OCI-LY3 (cell line): Measurements from ENCODE around the gene EIF3L.

ENCODE experiments used
- H2AFZ ChIP-seq: fragments of 200-600, 300-600 bp; shearing (Covaris generic); 2 replicates; pipeline ENCODE4 v1.6.0; 2014; ENCODE audit warnings: antibody characterized with exemption, low read depth, low read length
- H3K27ac ChIP-seq: fragments of 200-600, 300-600 bp; sonication (generic); 2 replicates; pipeline ENCODE4 v1.5.1; 2014; ENCODE audit warnings: mild to moderate bottlenecking, low read length, moderate library complexity, mixed read lengths
- H3K27me3 ChIP-seq: fragments of 200-600, 300-600 bp; sonication (generic); 2 replicates; pipeline ENCODE4 v1.6.1; 2014; ENCODE audit warnings: low read depth, low read length, mixed read lengths
- H3K36me3 ChIP-seq: fragments of 200-600, 300-600 bp; sonication (generic); replicated peaks from 2 replicates; pipeline ENCODE3; 2014; ENCODE audit warnings: low read depth, low read length, mixed read lengths
- H3K4me1 ChIP-seq: fragments of 300-600, 200-600 bp; sonication (generic); 2 replicates; pipeline ENCODE4 v1.6.1; 2014; ENCODE audit warnings: low read length, mixed read lengths
- H3K4me2 ChIP-seq: fragments of 200-600, 300-600 bp; sonication (generic); 2 replicates; pipeline ENCODE4 v1.6.1; 2014; ENCODE audit warnings: low read length, mixed read lengths
- H3K4me3 ChIP-seq: fragments of 300-600, 200-600 bp; sonication (generic); 2 replicates; pipeline ENCODE4 v1.5.1; 2014; ENCODE audit warnings: antibody characterized with exemption, mild to moderate bottlenecking, low read length, moderate library complexity
- H3K79me2 ChIP-seq: fragments of 300-600, 200-600 bp; shearing (Covaris generic); 2 replicates; pipeline ENCODE4 v1.6.1; 2014; ENCODE audit warnings: mild to moderate bottlenecking, low read length, mixed read lengths
- H3K9ac ChIP-seq: fragments of 300-600, 200-600 bp; shearing (Covaris generic); 2 replicates; pipeline ENCODE4 v1.6.0; 2014; ENCODE audit warnings: mild to moderate bottlenecking, low read length, moderate library complexity
- H3K9me3 ChIP-seq: fragments of 200-600, 300-600 bp; shearing (Covaris generic); 2 replicates; pipeline ENCODE4 v1.6.1; 2014; ENCODE audit warnings: low read length, mixed read lengths; ENCODE audit not compliant: insufficient read depth
- H4K20me1 ChIP-seq: fragments of 200-600, 300-600 bp; sonication (generic); 2 replicates; pipeline ENCODE4 v1.6.1; 2016; ENCODE audit warnings: low read length, mixed read lengths; ENCODE audit not compliant: insufficient read depth
- EZH2phosphoT487 ChIP-seq: fragments of 200-600 bp; shearing (Covaris generic); IDR thresholded peaks from 2 replicates; pipeline ENCODE4 v1.6.1; 2018; ENCODE audit warnings: antibody characterized with exemption, mixed run types, low read depth
- TF ChIP-seq, protein P1 (sequence below): fragments of 200-600, 300-600 bp; sonication (generic); IDR thresholded peaks from 2 replicates; pipeline ENCODE4 v1.5.1; 2014; ENCODE audit warnings: antibody characterized with exemption, low read length, low read depth

EIF3L gene

GRCh38 chr22:37824674-37825641 is 24.3 kb upstream of the EIF3L start:
- H3K27me3 ChIP-seq, result no peaks in the 10 kb centered on the region
- H3K36me3 ChIP-seq, result peaks cover 6% of the 10 kb centered on the region
- H3K4me3 ChIP-seq, result no peak overlapping the region
- no peak overlapping the region for H2AFZ ChIP-seq
- H3K4me2 ChIP-seq, result no peak overlapping the region
- H3K9ac ChIP-seq, result no peak overlapping the region
- H3K27ac ChIP-seq, result no peak overlapping the region
- no peaks in the 10 kb centered on the region for H4K20me1 ChIP-seq
- H3K4me1 ChIP-seq, result no peaks in the 10 kb centered on the region
- TF ChIP-seq EZH2phosphoT487, result no peak
- TF ChIP-seq, protein P1, sequence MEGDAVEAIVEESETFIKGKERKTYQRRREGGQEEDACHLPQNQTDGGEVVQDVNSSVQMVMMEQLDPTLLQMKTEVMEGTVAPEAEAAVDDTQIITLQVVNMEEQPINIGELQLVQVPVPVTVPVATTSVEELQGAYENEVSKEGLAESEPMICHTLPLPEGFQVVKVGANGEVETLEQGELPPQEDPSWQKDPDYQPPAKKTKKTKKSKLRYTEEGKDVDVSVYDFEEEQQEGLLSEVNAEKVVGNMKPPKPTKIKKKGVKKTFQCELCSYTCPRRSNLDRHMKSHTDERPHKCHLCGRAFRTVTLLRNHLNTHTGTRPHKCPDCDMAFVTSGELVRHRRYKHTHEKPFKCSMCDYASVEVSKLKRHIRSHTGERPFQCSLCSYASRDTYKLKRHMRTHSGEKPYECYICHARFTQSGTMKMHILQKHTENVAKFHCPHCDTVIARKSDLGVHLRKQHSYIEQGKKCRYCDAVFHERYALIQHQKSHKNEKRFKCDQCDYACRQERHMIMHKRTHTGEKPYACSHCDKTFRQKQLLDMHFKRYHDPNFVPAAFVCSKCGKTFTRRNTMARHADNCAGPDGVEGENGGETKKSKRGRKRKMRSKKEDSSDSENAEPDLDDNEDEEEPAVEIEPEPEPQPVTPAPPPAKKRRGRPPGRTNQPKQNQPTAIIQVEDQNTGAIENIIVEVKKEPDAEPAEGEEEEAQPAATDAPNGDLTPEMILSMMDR, result no peak
- H3K79me2 ChIP-seq, result no peaks in the 10 kb centered on the region
- no peaks in the 10 kb centered on the region for H3K9me3 ChIP-seq

DNA sequence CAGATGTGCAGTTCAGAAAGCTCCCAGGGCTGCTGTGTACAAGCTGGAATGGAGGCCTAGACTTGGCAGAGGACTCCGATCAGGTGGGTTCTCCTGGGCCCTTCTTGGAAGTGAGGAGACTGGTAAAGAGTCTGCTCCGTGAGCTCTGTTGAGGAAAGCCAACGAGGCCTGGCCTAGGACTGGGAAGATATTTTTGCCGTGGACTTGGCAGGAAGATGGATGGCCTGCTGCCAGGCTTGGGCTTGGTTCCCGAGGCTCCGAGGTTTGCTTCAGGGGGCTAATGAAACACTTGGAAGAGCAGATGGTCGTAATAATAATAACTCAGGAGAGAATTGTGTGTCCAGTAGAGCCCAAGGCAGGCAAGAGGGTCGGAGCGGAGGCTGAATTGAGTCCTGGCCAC is 22.2 kb upstream of the EIF3L start:
- Histone ChIP-seq H3K9me3 (no peaks in the 10 kb centered on the region), H3K27ac (no peak overlapping the region), H3K4me2 (no peak overlapping the region), H3K27me3 (no peaks in the 10 kb centered on the region), H4K20me1 (no peaks in the 10 kb centered on the region), H3K36me3 (peaks cover 15% of the 10 kb centered on the region), H3K4me1 (no peaks in the 10 kb centered on the region), H2AFZ (no peak overlapping the region), H3K4me3 (no peak overlapping the region), H3K9ac (no peak overlapping the region), H3K79me2 (no peaks in the 10 kb centered on the region)
- TF ChIP-seq, protein P1, result no peak
- TF ChIP-seq EZH2phosphoT487, result no peak

GRCh38 chr22:37830093-37830842 is 19.0 kb upstream of the EIF3L start:
- no peaks in the 10 kb centered on the region for H3K27me3 ChIP-seq
- no peak overlapping the region for H2AFZ ChIP-seq
- H3K79me2 ChIP-seq, result no peaks in the 10 kb centered on the region
- no peaks in the 10 kb centered on the region for H3K9me3 ChIP-seq
- H3K4me1 ChIP-seq, result no peaks in the 10 kb centered on the region
- TF ChIP-seq EZH2phosphoT487, result no peak
- TF ChIP-seq, protein P1, result no peak
- H3K4me2 ChIP-seq, result no peak overlapping the region
- H3K4me3 ChIP-seq, result no peak overlapping the region
- H3K9ac ChIP-seq, result no peak overlapping the region
- H3K36me3 ChIP-seq, result peaks cover 35% of the 10 kb centered on the region
- no peaks in the 10 kb centered on the region for H4K20me1 ChIP-seq
- H3K27ac ChIP-seq, result no peak overlapping the region

DNA sequence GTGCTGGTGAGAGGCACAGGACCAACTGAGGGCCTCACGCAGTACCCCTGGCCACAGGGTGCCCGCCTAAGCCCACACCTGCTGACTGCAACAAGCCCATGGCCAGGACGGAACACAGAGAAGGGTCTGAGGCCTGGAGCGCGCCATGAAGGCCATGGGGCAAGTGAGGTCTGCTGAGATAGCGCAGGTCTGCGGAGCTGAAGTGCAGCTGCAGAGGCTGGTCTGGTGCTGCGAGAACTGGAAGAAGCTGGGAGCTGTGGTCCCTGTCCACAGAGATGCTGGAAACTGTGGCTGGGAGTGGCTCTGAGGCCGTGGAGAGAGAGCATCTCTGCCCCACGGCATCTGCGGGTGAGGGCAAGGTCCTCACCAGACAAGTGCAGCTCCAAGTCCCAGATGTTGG is 17.7 kb upstream of the EIF3L start:
- H3K9ac ChIP-seq, result no peak overlapping the region
- no peaks in the 10 kb centered on the region for H3K27me3 ChIP-seq
- H3K9me3 ChIP-seq, result no peaks in the 10 kb centered on the region
- no peak overlapping the region for H2AFZ ChIP-seq
- H3K4me2 ChIP-seq, result no peak overlapping the region
- peaks cover 35% of the 10 kb centered on the region for H3K36me3 ChIP-seq
- TF ChIP-seq, protein P1, result no peak
- TF ChIP-seq EZH2phosphoT487, result no peak
- H3K79me2 ChIP-seq, result no peaks in the 10 kb centered on the region
- H3K4me3 ChIP-seq, result no peak overlapping the region
- no peaks in the 10 kb centered on the region for H3K4me1 ChIP-seq
- no peaks in the 10 kb centered on the region for H4K20me1 ChIP-seq
- no peak overlapping the region for H3K27ac ChIP-seq
